ENCODE results near the gene FRMD4A.

DNA sequence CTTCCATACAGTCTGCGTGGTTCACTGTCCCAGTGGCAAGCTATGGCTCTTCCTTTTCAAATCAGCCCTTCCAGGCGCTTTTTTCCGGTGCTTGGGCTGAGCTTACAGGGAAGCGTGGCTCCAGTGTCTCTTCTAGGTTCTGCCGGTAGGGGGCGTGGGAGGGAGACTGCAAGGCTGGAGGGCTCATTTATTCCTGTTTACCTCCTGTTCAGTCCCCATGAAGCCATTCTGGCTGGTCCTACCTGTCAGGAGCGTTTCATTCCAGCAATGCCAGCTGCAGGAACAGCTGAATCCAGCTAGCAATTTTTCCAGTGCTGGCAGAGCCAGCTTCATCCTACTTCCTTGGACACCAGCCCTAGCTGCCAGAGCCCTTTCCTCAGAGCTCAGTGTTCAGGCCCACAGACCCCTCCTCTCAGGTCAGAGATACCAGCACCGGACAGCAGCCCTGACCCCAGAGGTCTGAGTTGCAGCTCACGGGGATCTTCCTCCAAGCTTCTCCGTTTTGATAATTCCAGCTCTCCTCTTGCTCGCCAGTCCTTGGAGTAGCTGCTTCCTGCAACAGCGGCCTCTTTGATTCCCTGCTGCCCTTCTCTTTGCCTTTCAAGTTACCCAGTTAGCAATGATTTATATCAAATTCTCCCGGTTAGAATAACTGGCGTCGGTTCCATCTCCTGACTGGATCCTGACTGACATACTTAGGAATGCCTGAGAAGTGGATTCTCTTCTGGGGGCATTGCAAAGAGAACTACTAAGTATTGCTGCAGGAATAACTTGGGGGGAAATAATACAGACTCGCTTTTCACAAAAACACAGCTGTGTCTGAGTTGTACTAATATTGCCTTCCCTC lies 129.8 kb downstream of the FRMD4A start:
- TF ChIP-seq, protein P1, sequence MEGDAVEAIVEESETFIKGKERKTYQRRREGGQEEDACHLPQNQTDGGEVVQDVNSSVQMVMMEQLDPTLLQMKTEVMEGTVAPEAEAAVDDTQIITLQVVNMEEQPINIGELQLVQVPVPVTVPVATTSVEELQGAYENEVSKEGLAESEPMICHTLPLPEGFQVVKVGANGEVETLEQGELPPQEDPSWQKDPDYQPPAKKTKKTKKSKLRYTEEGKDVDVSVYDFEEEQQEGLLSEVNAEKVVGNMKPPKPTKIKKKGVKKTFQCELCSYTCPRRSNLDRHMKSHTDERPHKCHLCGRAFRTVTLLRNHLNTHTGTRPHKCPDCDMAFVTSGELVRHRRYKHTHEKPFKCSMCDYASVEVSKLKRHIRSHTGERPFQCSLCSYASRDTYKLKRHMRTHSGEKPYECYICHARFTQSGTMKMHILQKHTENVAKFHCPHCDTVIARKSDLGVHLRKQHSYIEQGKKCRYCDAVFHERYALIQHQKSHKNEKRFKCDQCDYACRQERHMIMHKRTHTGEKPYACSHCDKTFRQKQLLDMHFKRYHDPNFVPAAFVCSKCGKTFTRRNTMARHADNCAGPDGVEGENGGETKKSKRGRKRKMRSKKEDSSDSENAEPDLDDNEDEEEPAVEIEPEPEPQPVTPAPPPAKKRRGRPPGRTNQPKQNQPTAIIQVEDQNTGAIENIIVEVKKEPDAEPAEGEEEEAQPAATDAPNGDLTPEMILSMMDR (IDR thresholded peaks at IDR 0.05), result no peak
- TF ChIP-seq POLR2A (IDR thresholded peaks at IDR 0.05), result no peak
- TF ChIP-seq EP300 (IDR thresholded peaks at IDR 0.05), result no peak
